Testis (tissue), 3 donors: ENCODE measurements around the gene RAB22A. TPM values are rescaled to one million over a fixed set of nuclear protein-coding genes. Genes with fewer than 3 reads are reported as not detected.

Experiments used
- DNase-seq: peaks from one replicate; pipeline ENCODE4 v3.0.0-alpha.2; 2019
- H3K27ac ChIP-seq, 2 donors: fragments of 200-600 bp; sonication (generic); one replicate each; pipeline ENCODE4 v1.5.1; 2019
- H3K27me3 ChIP-seq: fragments of 200-600 bp; sonication (generic); one replicate; pipeline ENCODE4 v1.5.1; 2019
- H3K36me3 ChIP-seq: fragments of 200-600 bp; sonication (generic); one replicate; pipeline ENCODE4 v1.5.1; 2017; ENCODE audit warnings: low read depth; ENCODE audit errors: missing control alignments
- H3K4me1 ChIP-seq: fragments of 200-600 bp; sonication (generic); one replicate; pipeline ENCODE4 v1.5.1; 2019
- H3K4me3 ChIP-seq, 2 donors: fragments of 200-600 bp; sonication (generic); one replicate each; pipeline ENCODE4 v1.5.1; 2017 to 2019
- H3K9me3 ChIP-seq: fragments of 200-600 bp; sonication (generic); one replicate; pipeline ENCODE4 v1.5.1; 2017
- POLR2A ChIP-seq: fragments of 450-650 bp; IDR thresholded peaks from one replicate; pipeline ENCODE4 v1.6.1; 2017; ENCODE audit warnings: antibody characterized with exemption, mild to moderate bottlenecking, moderate library complexity
- WGBS, 2 donors: methylation state at CpG; one replicate each; pipeline ENCODE4 v1.1.5; 2018; 5-methylcytosine and 5-hydroxymethylcytosine counted together
- intact Hi-C: fragments of 100-400 bp; cut with DNase I; formaldehyde crosslinking; loops from one replicate; pipeline ENCODE4 v1.15.1; 2023; ENCODE audit warnings: low total_unique reads
- polyA plus RNA-seq: library from polyadenylated mRNA; stranded (reverse); fragments of 350-450 nt; fragmentation: Illumina TruSeq; extraction: RNeasy Lipid Tissue Mini Kit (QIAGEN cat#74804); gene quantifications from one replicate; pipeline ENCODE4 v1.2.3, GENCODE V29; 2014; ENCODE audit warnings: low read depth, low replicate concordance; ENCODE audit not compliant: insufficient read depth
- total RNA-seq, 2 donors: library from RNA; depleted of rRNA; stranded (reverse); fragments of >200 nt; gene quantifications; one replicate each; pipeline ENCODE4 v1.2.3, GENCODE V29; 2016
- TF ChIP-seq, protein P1 (sequence below), 3 experiments: fragments of 450-650 bp in 2 of 3; fragments of 200-600 bp in 1 of 3; sonication (generic) in 1 of 3; IDR thresholded peaks; one replicate each; pipeline ENCODE4 v1.5.1; 2016 to 2019; ENCODE audit warnings: antibody characterized with exemption in 3 of 3, mild to moderate bottlenecking in 2 of 3, moderate library complexity in 1 of 3

The RAB22A gene
- total and polyA plus RNA-seq, 3 donors from 2014 or later: 11.2 to 20.8 (median 19.2) TPM

DNA sequence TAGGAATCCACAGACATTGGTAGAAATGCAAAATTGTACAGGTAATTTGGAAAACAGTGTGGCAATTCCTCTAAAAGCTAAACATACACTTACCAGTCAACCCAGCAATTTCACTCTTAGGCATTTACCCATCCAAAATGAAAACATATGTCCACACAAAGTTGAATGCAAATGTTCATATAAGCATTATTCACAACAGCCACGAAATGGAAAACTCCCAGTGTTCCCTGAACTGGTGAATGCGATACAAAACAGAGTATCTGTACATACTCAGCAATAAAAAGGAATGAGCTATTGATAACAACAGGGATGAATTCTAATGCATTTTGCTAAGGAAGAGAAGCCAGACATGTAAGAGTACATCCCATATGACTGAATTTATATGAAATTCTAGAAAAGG is 32.4 kb upstream of the RAB22A start:
- H3K36me3 ChIP-seq: no peaks in the 10 kb centered on the region
- DNase-seq: no peak
- H3K27ac ChIP-seq: no peak overlapping the region
- H3K4me1 ChIP-seq: no peaks in the 10 kb centered on the region
- WGBS, 2 donors: 89 to 91% methylated on average over 2 of the region's 2 CpGs
- intact Hi-C loops: no loop called here
- H3K4me3 ChIP-seq: no peak overlapping the region
- H3K9me3 ChIP-seq: no peaks in the 10 kb centered on the region
- TF ChIP-seq, protein P1, sequence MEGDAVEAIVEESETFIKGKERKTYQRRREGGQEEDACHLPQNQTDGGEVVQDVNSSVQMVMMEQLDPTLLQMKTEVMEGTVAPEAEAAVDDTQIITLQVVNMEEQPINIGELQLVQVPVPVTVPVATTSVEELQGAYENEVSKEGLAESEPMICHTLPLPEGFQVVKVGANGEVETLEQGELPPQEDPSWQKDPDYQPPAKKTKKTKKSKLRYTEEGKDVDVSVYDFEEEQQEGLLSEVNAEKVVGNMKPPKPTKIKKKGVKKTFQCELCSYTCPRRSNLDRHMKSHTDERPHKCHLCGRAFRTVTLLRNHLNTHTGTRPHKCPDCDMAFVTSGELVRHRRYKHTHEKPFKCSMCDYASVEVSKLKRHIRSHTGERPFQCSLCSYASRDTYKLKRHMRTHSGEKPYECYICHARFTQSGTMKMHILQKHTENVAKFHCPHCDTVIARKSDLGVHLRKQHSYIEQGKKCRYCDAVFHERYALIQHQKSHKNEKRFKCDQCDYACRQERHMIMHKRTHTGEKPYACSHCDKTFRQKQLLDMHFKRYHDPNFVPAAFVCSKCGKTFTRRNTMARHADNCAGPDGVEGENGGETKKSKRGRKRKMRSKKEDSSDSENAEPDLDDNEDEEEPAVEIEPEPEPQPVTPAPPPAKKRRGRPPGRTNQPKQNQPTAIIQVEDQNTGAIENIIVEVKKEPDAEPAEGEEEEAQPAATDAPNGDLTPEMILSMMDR (IDR thresholded peaks at IDR 0.05): no peak
- no peak for TF ChIP-seq POLR2A
- H3K27me3 ChIP-seq: no peaks in the 10 kb centered on the region

DNA sequence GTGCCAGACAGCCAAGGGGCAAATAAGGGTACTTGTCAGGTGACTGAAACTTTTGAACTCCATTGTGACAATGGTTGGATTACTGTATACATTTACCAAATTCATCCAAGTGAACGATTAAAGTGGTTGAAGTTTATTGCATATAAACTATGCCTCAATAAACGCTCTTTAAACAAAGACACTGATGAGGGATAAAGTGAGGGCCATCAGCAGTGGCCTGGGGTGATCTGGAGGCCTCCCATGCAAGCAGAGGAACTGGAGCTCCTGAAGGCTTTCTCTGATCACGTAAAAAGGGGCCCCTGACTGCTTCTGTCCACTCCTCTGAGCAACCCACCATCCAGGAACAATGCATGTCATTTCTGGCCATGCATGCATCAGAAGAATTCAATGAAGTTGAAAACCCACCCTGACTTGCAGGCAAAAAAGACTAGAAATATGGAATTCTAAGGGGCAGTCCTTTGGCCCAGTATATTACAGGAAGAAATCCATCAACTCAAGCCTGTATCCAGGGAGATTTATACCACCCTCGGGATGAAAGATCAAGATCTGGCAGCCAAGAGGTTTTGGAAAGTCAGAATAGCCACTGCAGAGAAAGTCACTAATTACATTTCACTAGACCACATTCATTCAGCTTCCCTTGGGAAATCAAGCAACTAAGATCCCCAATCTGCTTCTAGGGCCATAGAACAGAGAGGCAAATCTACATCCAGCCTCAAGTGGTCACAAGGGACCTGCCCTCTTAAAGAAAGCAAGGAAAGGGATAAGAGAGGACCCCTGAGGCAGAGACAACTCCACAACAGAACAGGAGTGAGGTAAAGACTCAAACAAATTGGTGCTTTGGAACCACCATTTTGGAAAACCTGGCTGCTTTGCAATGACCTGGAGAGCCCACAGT is 31.7 kb upstream of the RAB22A start:
- intact Hi-C loops: no loop called here
- no peaks in the 10 kb centered on the region for H3K4me1 ChIP-seq
- DNase-seq: no peak
- H3K9me3 ChIP-seq: no peaks in the 10 kb centered on the region
- H3K36me3 ChIP-seq: no peaks in the 10 kb centered on the region
- 84 to 85% methylated on average over 4 of the region's 4 CpGs for WGBS, 2 donors
- TF ChIP-seq POLR2A: no peak
- TF ChIP-seq, protein P1 (IDR thresholded peaks at IDR 0.05): no peak
- no peaks in the 10 kb centered on the region for H3K27me3 ChIP-seq
- no peak overlapping the region for H3K4me3 ChIP-seq
- H3K27ac ChIP-seq: no peak overlapping the region

- TF ChIP-seq POLR2A: no peak
- TF ChIP-seq, protein P1 (IDR thresholded peaks at IDR 0.05): no peak
- 74 to 95% methylated on average over 7 of the region's 7 CpGs for WGBS, 2 donors
- intact Hi-C loops: no loop called here
Observed at GRCh38 chr20:58286729-58287128, 22.8 kb upstream of the RAB22A start.

GRCh38 chr20:58287638-58288037 is 21.9 kb upstream of the RAB22A start:
- DNase-seq: no peak
- TF ChIP-seq, protein P1 (IDR thresholded peaks at IDR 0.05): no peak
- no peak for TF ChIP-seq POLR2A
- Histone ChIP-seq H3K9me3 (no peaks in the 10 kb centered on the region), H3K36me3 (no peaks in the 10 kb centered on the region), H3K27ac (no peak overlapping the region), H3K4me3 (no peak overlapping the region), H3K27me3 (no peaks in the 10 kb centered on the region), H3K4me1 (no peaks in the 10 kb centered on the region)
- intact Hi-C loops: no loop called here
- WGBS, 2 donors: 73 to 78% methylated on average over 3 of the region's 3 CpGs

More at GRCh38 chr20:58286729-58287128, 22.8 kb upstream of the RAB22A start:
- Histone ChIP-seq H3K27ac (no peak overlapping the region), H3K36me3 (no peaks in the 10 kb centered on the region), H3K9me3 (no peaks in the 10 kb centered on the region), H3K27me3 (no peaks in the 10 kb centered on the region), H3K4me1 (no peaks in the 10 kb centered on the region), H3K4me3 (no peak overlapping the region)
- no peak for DNase-seq
